GM18502 (cell line): ENCODE data around the gene RAB30.
"Not testable (repeated sequence)": the region's sequence is repeated elsewhere in the genome, so short reads cannot be mapped to it uniquely, and the experiment has no call there.

Experiments used
- ATAC-seq: cut with Tn5 transposase; IDR thresholded peaks from one replicate; pipeline ENCODE4 v1.9.1; 2021; ENCODE audit warnings: mild to moderate bottlenecking; ENCODE audit not compliant: unreplicated experiment, poor library complexity

RAB30 gene

DNA sequence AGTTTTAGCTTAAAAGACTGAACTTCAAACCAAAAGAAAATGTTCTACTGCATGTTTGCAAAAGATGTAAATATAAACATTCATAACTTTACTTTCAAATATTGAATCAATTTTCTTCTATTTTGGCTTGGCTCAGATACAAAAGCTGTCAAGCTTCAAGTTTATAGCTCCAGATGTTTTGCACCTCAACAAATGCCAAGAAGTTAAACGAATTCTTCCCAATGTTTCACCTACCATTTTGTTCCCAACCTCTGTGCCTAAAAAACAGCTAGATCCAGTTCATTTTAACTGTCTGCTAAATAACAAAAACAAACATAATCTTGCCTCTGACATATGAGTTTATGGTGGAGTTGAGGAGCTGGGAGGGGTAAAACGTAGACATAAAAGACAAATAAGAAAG is 76.5 kb downstream of the RAB30 start:
- ATAC-seq, result no peak

DNA sequence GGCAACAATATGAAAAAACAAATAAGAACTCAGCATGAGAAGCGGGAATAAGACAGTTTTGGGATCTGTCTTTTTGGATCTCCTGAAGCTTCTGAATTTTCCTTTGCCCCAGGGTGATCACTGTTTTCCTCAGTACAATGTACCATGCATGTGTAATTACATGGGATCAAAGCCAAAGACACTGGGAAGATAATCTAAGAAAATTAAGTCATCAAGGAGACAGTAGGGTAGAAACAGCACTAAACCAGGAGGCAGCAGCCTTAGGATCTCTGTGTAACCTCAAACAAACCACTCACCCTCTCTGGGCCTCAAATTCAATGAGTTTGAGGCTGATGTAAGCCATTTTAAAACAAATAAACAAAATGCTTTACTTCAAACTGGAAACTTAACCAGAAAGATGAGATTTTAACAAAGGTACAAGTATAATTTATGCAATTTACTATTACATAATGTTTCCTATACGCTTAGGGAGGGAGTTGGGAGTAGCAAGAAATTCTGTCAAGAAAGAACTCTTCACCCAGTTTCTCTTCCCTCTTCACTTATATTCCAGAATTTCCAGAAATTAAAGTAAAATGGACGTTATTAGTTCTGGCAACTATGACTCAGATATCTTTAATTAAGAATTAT is 77.0 kb downstream of the RAB30 start:
- ATAC-seq, result no peak

DNA sequence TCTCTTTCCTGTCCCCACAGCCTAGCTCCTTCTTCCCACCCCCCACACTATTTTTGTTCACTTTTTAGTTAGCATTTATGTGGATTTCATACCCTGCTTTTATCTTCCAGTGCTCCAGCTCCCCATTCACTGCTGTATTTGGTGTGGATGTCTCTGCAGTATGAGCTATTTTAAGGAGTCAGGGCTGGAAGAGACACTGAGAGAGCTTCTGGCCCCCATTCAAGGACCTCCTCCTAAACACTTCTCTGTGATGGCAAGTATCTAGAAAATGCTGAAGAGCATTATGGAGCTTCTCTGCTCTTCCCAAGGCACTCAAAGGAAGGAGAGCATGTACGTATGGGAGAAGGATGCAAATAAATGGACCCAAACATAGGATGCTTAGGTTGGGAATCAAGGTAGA is 79.5 kb downstream of the RAB30 start:
- ATAC-seq, result no peak

DNA sequence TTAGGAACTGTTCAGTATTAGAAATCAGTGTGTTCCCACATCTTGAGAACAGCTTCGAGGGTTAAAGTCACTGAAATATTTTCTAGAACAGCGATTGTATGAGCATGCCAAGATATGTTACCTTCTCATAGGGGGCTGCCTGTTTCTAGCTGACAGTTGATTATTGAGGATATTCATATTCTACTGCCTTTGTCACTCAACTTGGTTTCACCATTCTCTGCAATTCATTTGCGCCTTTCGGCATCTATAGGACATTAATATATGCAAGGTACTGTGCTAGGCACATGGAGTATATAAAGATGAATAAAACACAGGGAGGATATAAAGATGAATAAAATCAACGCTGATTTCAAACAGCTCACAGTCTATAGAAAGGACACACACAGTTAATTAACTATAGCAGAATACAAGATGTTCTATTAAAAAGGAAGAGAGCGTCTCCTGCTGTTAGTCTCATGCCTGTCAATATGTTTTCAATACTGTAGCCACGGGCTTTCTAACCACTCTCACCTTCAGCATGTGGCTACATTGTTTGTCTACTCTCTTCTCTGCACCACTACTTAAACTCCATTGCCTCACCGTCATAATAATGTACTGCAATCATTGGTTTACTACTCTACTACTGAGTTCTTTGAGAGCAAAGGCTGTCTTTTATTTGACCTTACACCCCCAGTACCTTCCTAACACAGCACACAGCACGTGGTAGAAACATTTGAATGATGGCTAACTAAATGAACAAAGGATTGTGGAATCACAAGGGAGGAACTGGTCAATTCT is 81.9 kb downstream of the RAB30 start:
- ATAC-seq, result no peak

DNA sequence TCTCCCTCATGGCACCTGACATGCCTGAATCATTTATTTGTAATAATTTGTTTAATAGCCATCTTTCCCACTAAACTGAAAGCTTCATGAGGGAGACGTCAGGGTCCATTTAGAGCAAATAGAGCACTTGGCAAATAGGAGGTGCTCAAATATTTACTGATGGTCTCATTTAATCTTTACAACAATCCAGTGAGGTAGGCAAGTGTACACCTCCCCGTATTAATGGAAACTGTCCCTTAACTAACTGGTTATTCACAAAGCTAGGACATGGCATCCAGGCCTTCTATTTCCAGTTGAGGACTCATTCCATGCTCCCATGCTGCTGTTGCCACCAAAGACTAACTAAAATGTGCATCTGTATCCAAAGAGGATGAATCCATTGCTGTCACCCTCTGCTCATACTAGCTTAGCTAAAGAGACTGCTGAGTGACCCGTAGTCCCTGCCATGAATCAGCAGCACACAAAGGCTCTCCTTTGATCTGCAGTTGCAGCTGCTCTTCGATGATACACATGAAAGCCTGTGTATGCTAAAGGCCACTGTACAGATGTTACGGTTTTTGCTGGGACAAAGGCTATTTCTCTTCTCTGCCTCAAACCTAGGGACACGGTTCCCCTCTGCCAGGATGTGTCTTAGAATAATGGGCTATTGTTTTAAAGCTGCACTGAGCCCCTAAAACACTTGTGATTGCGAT is 82.6 kb downstream of the RAB30 start:
- no peak for ATAC-seq

DNA sequence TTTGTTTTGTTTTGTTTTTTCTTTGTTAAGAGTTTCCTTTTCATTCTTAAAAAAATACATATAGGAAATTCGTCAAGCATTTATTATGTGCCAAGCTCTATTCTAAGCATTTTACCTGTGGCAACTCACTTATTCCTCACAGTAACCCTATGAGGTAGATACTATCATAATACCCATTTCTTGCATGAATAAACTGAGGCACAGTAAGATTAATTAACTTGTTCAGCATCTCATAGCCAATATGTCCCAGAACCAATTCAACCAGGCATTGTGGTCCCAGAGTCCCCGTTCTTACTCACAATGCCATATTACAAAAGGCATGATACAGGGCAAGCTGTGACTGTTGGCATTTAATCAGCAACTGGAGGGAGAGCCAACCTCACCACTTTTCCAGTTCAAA is 83.7 kb downstream of the RAB30 start:
- ATAC-seq, result no peak

DNA sequence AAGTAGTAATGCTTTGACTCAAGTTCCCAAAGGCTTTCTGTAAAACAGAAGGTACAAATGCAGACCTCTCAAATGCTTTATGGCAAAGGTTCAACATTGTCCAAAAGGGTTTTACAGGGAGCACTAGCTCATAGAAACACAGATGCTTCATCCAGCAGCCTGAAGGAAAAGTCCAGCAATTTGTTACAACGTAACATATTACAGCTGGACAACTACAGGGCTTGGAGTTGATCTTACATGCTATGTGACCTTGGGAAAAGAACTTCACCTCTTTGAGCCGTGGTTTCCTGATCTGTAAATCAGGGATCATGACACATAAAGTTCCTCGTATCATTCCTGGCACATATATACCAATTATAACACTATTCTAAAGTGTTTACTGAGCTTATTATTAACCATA is 85.3 kb downstream of the RAB30 start:
- ATAC-seq, result no peak

DNA sequence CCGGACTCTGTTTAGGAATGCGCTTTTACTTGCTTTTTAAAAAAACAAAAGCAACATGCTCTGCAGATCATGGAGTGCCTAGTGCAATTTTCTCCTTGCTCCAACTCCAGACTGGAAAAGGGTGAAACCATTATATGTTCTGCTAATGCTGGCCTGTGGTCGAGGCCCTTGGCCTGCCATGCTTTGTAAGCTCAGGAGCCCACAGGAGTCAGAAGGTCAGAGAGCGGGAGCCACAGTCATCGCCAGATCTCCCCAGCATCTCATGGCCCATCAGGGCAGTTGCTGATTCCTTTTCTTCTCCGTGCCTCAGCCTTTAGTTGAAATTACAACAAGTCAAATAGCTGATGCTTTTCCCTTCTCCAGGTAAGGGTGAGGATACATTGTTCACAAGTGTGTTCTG is 89.8 kb downstream of the RAB30 start:
- ATAC-seq, result no peak

DNA sequence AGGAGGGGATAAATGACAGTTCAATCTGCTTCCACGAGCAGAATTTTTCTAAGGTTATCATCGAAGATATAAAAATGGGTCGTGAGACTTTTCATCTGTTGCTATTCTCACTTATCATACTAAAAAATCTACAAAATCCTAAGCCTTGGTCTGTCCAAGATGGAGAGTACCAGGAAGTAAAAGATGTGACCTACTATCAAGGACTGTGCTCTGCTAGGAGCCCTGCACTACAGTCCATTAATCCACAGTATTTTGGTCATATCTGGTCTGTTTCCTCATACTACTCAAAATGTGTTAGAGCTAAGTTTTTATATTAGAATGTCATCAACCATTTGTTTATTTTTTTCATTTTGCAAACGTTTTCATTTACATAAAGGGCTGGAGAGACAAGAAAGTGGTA is 90.8 kb downstream of the RAB30 start:
- ATAC-seq, result no peak

DNA sequence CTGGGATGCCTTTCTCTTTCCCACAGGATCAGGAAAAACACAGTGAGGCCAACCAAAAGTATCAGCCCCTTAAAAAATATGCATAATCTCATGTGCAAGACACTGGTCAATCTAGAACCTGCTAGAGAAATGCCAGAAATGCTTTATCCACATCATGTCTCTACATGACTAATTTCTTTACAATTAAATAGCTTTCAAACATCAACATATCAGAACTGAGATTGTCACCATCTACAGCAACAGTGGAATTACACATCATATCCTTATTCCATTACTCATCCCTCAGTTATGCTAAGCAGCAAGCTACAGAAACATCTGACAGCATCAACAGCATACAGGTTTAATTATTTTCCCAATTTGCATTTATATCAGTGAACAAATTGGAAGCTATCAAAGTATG is 91.4 kb downstream of the RAB30 start:
- no peak for ATAC-seq

DNA sequence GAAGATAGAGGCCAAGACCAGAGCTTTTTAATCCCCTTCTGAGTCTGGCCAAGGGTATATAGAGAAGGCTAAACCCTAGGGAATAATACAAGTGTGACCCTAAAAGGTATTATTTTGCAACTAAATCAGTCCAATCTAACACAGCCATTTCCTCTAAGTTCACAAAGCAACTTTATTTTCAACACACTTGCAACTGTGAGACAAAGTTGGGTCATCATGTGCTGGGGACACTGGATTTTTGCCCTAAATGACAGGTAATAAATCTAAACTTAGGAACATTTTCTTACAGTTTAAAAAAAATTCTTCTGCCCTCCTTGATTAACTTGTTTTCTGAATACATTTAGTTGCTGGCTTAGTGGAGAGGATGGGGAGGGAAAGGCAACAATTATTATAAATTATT is 91.9 kb downstream of the RAB30 start:
- no peak for ATAC-seq

DNA sequence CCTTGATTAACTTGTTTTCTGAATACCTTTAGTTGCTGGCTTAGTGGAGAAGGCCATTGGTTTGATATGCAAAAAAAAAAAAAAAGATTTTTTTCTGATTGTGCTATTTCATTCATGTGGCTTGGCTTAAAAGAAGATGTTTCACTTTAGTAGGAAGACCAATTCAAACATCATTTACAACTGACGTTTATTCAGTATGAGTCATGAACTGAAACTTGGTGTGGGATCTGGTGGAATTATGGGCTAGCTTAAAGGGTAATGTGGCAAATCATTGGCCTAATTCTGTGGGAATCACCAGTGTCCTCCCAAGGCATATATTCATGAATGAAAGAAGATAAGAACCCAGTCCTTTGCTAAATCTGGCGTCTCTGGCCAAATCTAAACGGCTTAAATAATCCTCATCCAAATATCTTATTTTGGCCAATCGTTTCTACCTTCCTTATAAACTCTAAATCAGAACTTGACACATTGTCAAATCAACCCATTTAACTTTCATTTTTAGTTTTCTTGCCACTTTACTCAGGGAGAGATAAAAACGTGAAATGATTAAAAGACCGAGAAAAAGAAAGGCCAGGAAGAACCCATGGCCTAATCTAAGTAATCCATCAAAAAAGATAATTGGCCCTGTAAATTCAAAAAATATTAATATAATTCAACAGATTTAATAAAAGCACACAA is 93.1 kb downstream of the RAB30 start:
- peak; percentile 74 for ATAC-seq

DNA sequence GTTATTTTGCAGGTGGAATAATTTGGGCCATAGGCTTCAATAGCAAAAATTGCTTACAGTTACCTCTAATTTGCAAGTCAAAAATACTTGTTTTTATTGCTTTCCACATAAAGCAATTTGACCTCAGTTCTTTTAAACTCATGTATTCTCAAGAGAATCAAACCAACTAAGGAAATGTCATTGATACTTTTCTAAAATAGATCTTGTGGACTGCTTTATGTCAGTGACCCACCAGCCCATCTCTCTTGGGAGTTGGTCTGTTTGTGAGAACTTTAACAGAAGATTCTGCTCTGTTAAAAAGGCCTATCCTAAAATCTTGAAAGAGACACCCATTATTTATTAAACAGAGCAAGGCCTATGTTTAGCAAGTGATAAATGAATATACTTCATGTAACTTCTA is 94.9 kb downstream of the RAB30 start:
- no peak for ATAC-seq

DNA sequence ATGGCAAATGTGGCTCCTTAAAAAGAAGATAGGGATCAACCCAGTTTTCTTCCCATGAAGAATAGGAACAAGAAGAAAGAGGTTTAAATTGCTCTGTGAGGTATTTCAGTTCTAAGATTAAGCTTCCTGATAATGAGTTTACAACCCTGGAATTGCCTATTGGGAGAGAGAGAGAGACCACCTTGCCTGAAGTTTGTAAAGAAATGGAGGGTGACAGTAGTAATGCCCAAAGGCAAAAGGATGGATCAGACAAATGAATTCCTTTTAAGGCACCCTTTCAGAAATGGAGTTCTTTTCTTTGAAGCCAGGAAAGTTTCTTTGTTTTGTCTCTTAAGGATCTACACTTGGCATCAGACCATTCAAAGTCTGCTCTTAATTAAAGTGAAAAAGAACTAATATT is 95.8 kb downstream of the RAB30 start:
- ATAC-seq, result no peak

DNA sequence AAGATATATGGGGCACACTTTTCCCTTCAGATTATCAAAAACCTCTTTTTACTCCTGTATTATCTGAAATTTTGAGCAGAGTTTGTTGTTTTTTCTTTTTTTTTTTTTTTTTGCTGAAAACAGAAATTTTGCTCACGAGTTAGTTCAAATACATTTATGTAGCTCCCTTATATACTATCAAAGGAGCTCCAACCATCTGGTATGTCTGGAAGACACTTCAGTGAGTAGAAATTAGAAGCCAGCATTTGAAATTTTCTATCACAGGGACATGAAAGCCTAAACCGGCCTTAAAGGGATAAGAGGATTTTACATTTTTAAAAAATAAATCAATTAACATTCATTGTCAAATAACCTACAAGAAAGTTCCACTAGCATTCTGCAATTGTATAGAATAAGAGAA is 96.8 kb downstream of the RAB30 start:
- ATAC-seq, result no peak

DNA sequence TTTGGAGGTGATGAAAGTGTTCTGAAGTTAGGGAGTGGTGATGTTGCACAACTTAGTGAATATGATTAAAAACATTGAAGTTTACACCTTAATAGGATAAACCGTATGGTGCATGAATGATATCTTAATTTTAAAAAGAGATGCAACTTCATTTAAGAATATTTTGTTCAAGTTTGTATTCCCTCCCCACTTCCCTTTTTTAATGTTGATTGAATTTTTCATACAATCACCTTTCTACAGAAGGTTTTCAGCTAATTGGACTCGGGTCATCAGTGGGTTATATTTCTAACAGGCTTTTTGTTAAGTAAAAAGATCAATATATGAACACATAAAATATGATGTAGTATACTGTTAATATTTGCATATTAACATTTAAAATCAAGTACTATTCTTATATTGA is 97.6 kb downstream of the RAB30 start:
- no peak for ATAC-seq

DNA sequence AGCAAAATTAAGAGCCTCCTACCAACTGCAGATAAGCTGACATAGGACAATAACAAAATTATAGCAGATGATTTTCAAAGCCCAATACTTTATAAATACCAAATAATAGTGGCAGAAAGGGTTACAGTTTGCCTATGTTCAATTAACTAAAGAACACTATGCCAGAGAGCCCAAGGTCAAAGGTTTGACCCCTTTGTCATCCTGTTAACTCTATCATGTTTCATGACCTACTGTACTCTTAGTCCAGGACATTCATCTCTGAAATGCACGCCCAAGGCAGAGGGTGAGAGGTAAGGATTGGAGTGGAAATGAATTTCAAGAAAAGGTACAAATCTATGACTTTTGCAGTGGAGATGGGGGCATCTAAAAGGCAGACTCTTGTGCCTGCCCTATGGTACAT is 99.6 kb downstream of the RAB30 start:
- ATAC-seq, result no peak

DNA sequence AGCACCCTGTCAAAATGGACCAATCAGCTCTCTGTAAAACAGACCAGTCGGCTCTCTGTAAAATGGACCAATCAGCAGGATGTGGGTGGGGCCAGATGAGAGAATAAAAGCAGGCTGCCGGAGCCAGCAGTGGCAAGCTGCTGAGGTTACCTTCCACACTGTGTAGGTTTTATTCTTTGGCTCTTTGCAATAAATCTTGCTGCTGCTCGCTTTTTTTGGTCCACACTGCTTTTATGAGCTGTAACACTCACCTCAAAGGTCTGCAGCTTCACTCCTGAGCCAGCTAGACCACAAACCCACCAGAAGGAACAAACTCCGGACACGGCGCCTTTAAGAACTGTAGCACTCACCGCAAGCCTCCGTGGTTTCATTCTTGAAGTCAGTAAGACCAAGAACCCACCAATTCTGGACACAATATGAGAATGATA is 100.2 kb downstream of the RAB30 start:
- ATAC-seq, result peak; percentile 51

DNA sequence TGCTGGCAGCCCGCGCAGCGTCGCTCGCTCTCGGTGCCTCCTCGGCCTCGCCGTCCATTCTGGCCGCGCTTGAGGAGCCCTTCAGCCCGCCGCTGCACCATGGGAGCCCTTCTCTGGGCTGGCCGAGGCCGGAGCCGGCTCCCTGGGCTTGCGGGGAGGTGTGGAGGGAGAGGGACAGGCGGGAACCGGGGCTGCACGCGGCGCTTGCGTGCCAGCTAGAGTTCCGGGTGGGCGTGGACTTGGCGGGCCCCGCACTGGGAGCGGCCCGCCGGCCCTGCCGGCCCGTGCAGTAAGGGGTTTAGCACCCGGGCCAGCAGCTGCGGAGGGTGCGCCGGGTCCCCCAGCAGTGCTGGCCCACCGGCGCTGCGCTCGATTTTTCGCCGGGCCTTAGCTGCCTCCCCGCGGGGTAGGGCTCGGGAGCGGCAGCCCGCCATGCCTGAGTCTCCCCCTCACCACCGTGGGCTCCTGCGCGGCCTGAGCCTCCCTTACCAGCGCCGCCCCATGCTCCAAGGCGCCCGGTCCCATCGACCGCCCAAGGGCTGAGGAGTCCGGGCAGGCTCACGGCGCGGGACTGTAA is 101.1 kb downstream of the RAB30 start:
- ATAC-seq, result not testable (repeated sequence)

DNA sequence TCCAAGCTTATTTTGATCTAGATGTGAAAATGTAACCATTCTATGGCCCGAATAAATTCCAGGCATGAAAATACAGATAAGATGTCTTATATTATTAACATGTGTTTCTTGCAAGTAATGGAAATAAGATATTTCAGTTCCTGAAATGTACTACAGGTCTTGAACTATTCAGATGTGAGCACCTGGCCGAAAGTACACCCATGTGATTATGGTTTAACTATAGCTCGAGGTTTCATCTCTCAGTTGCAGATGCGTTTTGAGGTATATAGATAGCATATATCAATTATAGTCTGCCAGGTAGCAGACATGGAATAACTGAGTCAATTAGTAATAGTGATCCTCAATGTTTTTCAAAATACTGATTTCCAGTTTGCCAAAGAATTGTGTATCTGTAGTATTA is 101.9 kb downstream of the RAB30 start:
- peak; percentile 95 for ATAC-seq

DNA sequence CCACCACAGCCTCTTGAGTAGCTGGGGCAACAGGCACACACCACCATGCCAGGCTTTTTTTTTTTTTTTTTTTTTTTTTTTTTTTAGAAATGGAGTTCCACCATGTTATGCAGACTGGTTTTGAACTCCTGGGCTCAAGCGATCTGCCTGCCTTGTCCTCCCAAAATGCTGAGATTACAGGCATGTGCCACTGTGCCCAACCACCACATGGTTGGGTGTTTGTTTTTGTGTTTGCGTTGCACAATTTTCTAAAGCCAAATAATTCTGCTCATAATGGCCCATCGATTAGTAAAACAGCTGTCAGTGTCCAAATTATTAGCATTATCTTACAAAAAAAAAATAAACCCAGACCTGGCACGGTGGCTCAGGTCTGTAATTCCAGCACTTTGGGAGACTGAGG is 104.3 kb downstream of the RAB30 start:
- no peak for ATAC-seq
